Pancreas (tissue), 10 donors: Measurements from ENCODE around the gene SEC22C. TPM values are rescaled to one million over a fixed set of nuclear protein-coding genes. Genes with fewer than 3 reads are reported as not detected.
A peak's percentile ranks its signal among the peaks of the same experiment; 100 is the strongest.

Source experiments
- ATAC-seq, 4 donors: fragments of 200-7000 bp; cut with Tn5 transposase; one replicate each; pipeline versions ENCODE4 v1.8.0 to v1.9.1; 2020; ENCODE audit warnings: mild to moderate bottlenecking in 4 of 4, moderate library complexity in 4 of 4
- DNase-seq, 6 donors: peaks; one replicate each; pipeline ENCODE4 v3.0.0-alpha.2; 2020
- FAIRE-seq: peaks from 2 replicates; lab custom pipeline; 2012; peaks lifted over from hg19 to GRCh38; lab: Jason Lieb, UNC
- H3K27ac ChIP-seq, 4 donors: fragments of 200-600 bp; sonication (generic); 1 replicate in 3 of 4; 2 replicates in 1 of 4; pipeline versions ENCODE4 v1.5.0 to v1.8.0; 2020
- H3K27me3 ChIP-seq, 4 donors: fragments of 200-600 bp; one replicate each; pipeline ENCODE4 v1.8.0; 2021
- H3K36me3 ChIP-seq, 3 donors: fragments of 200-600 bp; sonication (generic) in 1 of 3; one replicate each; pipeline versions ENCODE4 v1.5.0 to v1.8.0; 2020 to 2021
- H3K4me1 ChIP-seq, 3 donors: fragments of 200-600 bp; one replicate each; pipeline ENCODE4 v1.8.0; 2021
- H3K4me3 ChIP-seq, 4 donors: fragments of 200-600 bp; sonication (generic) in 2 of 4; one replicate each; pipeline versions ENCODE4 v1.5.0 to v1.8.0; 2020 to 2021
- H3K9me3 ChIP-seq, 4 donors: fragments of 200-600 bp; one replicate each; pipeline ENCODE4 v1.8.0; 2021
- CTCF ChIP-seq, 4 donors: fragments of 200-600 bp; sonication (generic) in 3 of 4; IDR thresholded peaks; one replicate each; pipeline versions ENCODE4 v1.5.0 to v1.8.0; 2021; ENCODE audit warnings: antibody characterized with exemption in 4 of 4
- WGBS, 2 donors: extraction: QIAGEN DNeasy Blood & Tissue Kit; methylation state at CpG; one replicate each; pipeline ENCODE4 v1.1.7; 2013; 5-methylcytosine and 5-hydroxymethylcytosine counted together
- intact Hi-C, 3 donors: fragments of 100-400 bp; cut with DNase I; formaldehyde crosslinking; loops; one replicate each; pipeline versions ENCODE4 v1.11.1 to v1.14.2; 2022
- polyA plus RNA-seq, 2 donors: library from polyadenylated mRNA; stranded (reverse); fragments of 200-250 nt; gene quantifications; one replicate each; pipeline ENCODE4 v1.2.3, GENCODE V29; 2013
- total RNA-seq, 6 donors: library from RNA; stranded (reverse); fragmentation: NEBNext Ultra II Directional in 4 of 6; extraction: Animal tissue kit (Norgen Biotek cat#: 25700) in 4 of 6; gene quantifications; one replicate each; pipeline versions ENCODE4 v1.2.1 to v1.2.4, GENCODE V29; 2021 to 2023
- donor health status: healthy with polysubstance abuse.
- donor health status: DM: no; HTN: no; CAD: no; lungs with moderate emphysema.
- donor health status: DM: no; HTN: no; CAD: no.
- donor health status: control.
- donor health status: control.
- donor health status: Bipolar disorder and iron deficiency.
- donor health status: DM: yes; HTN: yes; CAD: no.
- donor health status: DM: no; HTN: no; CAD: no.
- donor health status: DM: no; HTN: no; CAD: no.
- donor health status: DM: yes; HTN: yes; CAD: no.

SEC22C gene
- total and polyA plus RNA-seq, 8 donors = 12.0 to 26.1 (median 21.7) TPM

GRCh38 chr3:42508562-42508961, 73.2 kb downstream of the SEC22C start:
- Histone ChIP-seq H3K27ac (no peak overlapping the region), H3K27me3 (no peaks in the 10 kb centered on the region), H3K36me3 (no peaks in the 10 kb centered on the region), H3K4me1 (no peaks in the 10 kb centered on the region), H3K4me3 (no peak overlapping the region), H3K9me3 (no peaks in the 10 kb centered on the region)
- WGBS, 2 donors = 64 to 71% methylated on average over 4 of the region's 4 CpGs
- ATAC-seq (no peak), FAIRE-seq (no peak), DNase-seq (peak in 1 of 6 donors; percentile 14)
- intact Hi-C loops = no loop called here
- TF ChIP-seq CTCF (IDR thresholded peaks at IDR 0.05) = no peak

GRCh38 chr3:42507761-42508335, 73.9 kb downstream of the SEC22C start:
- DNase-seq (peak in 1 of 6 donors; percentile 35), FAIRE-seq (no peak), ATAC-seq (peak in 3 of 4 donors; percentile 29 to 44 (median 43))
- intact Hi-C loops = no loop called here
- no peaks in the 10 kb centered on the region for H3K27me3 ChIP-seq
- H3K4me3 ChIP-seq = no peak overlapping the region
- no peak for TF ChIP-seq CTCF (IDR thresholded peaks at IDR 0.05)
- no peaks in the 10 kb centered on the region for H3K4me1 ChIP-seq
- WGBS, 2 donors = 58 to 66% methylated on average over 6 of the region's 6 CpGs
- no peak overlapping the region for H3K27ac ChIP-seq
- H3K9me3 ChIP-seq = no peaks in the 10 kb centered on the region
- no peaks in the 10 kb centered on the region for H3K36me3 ChIP-seq

GRCh38 chr3:42507252-42507651, 74.5 kb downstream of the SEC22C start:
- ATAC-seq (peak; percentile 21 to 67 (median 63)), FAIRE-seq (no peak), DNase-seq (peak in 4 of 6 donors; percentile 21 to 54 (median 50))
- TF ChIP-seq CTCF (IDR thresholded peaks at IDR 0.05) = no peak
- Histone ChIP-seq H3K27ac (no peak overlapping the region), H3K9me3 (no peaks in the 10 kb centered on the region), H3K4me3 (no peak overlapping the region), H3K4me1 (no peaks in the 10 kb centered on the region), H3K36me3 (no peaks in the 10 kb centered on the region), H3K27me3 (no peaks in the 10 kb centered on the region)
- intact Hi-C loops = no loop called here
- 32 to 33% methylated on average over 7 of the region's 7 CpGs for WGBS, 2 donors

GRCh38 chr3:42505849-42506410, 75.8 kb downstream of the SEC22C start:
- Histone ChIP-seq H3K36me3 (no peaks in the 10 kb centered on the region), H3K4me1 (peaks cover 0 to 6% (median 5%) of the 10 kb centered on the region in 3 donors), H3K4me3 (no peak overlapping the region), H3K9me3 (no peaks in the 10 kb centered on the region), H3K27me3 (no peaks in the 10 kb centered on the region), H3K27ac (no peak overlapping the region)
- ATAC-seq (no peak), DNase-seq (peak in 2 of 6 donors; percentile 8 to 20), FAIRE-seq (no peak)
- no peak for TF ChIP-seq CTCF (IDR thresholded peaks at IDR 0.05)
- WGBS, 2 donors = 80 to 82% methylated on average over 4 of the region's 4 CpGs
- intact Hi-C loops = no loop called here
